Measurements from ENCODE around the gene VPS13A. TPM values are rescaled to one million over a fixed set of nuclear protein-coding genes. Genes with fewer than 3 reads are reported as not detected.

The VPS13A gene
- total and polyA plus RNA-seq, 4 donors: 3.7 to 58.3 (median 19.7) TPM

DNA sequence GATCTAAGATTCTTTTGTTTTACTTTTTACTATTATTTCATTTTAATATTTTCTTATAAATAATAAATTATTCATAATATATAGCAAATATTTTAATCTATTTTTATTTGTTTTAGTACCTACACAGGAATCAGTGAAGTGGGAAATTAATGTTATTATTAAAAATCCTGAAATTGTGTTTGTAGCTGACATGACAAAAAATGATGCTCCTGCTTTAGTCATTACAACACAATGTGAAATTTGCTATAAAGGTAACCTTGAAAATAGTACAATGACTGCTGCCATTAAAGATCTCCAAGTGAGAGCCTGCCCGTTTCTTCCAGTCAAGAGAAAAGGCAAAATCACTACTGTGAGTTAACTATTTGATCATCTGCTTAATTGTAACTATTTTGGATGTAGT, 138.7 kb downstream of the VPS13A start:
- 92 to 96% methylated on average over 1 of the region's 1 CpG for WGBS, 2 donors
- Histone ChIP-seq H3K36me3 (ENCODE audit: control insufficient read depth in 4 of 4, insufficient read depth in 4 of 4, low read length in 4 of 4) (peaks cover 0 to 3% (median 0%) of the 10 kb centered on the region in 4 donors), H3K27ac (ENCODE audit: low read depth in 1 of 2, low read length in 1 of 2) (no peak overlapping the region), H3K4me1 (ENCODE audit: control insufficient read depth in 5 of 5, insufficient read depth in 5 of 5, low read length in 5 of 5) (no peaks in the 10 kb centered on the region), H3K9ac (ENCODE audit: insufficient read depth in 1 of 2, low read length in 2 of 2) (no peak overlapping the region), H3K27me3 (ENCODE audit: control insufficient read depth in 3 of 3, insufficient read depth in 3 of 3, low read length in 2 of 3) (no peaks in the 10 kb centered on the region), H3K4me3 (no peak overlapping the region), H3K9me3 (ENCODE audit: control insufficient read depth in 4 of 4, insufficient read depth in 3 of 4, low read length in 3 of 4) (no peaks in the 10 kb centered on the region)
- ATAC-seq (ENCODE audit: insufficient read depth, low FRiP score): no peak
- DNase-seq: no peak
- TF ChIP-seq, protein P1, sequence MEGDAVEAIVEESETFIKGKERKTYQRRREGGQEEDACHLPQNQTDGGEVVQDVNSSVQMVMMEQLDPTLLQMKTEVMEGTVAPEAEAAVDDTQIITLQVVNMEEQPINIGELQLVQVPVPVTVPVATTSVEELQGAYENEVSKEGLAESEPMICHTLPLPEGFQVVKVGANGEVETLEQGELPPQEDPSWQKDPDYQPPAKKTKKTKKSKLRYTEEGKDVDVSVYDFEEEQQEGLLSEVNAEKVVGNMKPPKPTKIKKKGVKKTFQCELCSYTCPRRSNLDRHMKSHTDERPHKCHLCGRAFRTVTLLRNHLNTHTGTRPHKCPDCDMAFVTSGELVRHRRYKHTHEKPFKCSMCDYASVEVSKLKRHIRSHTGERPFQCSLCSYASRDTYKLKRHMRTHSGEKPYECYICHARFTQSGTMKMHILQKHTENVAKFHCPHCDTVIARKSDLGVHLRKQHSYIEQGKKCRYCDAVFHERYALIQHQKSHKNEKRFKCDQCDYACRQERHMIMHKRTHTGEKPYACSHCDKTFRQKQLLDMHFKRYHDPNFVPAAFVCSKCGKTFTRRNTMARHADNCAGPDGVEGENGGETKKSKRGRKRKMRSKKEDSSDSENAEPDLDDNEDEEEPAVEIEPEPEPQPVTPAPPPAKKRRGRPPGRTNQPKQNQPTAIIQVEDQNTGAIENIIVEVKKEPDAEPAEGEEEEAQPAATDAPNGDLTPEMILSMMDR (IDR thresholded peaks at IDR 0.05; ENCODE audit: control extremely low read depth, extremely low read depth): no peak

- ATAC-seq (ENCODE audit: insufficient read depth, low FRiP score): no peak
- Histone ChIP-seq H3K36me3 (ENCODE audit: control insufficient read depth in 4 of 4, insufficient read depth in 4 of 4, low read length in 4 of 4) (peaks cover 0 to 11% (median under 1%) of the 10 kb centered on the region in 4 donors), H3K9me3 (ENCODE audit: control insufficient read depth in 4 of 4, insufficient read depth in 3 of 4, low read length in 3 of 4) (no peaks in the 10 kb centered on the region), H3K27ac (ENCODE audit: low read depth in 1 of 2, low read length in 1 of 2) (no peak overlapping the region), H3K4me3 (no peak overlapping the region), H3K4me1 (ENCODE audit: control insufficient read depth in 5 of 5, insufficient read depth in 5 of 5, low read length in 5 of 5) (no peaks in the 10 kb centered on the region), H3K9ac (ENCODE audit: insufficient read depth in 1 of 2, low read length in 2 of 2) (no peak overlapping the region), H3K27me3 (ENCODE audit: control insufficient read depth in 3 of 3, insufficient read depth in 3 of 3, low read length in 2 of 3) (no peaks in the 10 kb centered on the region)
- TF ChIP-seq, protein P1 (IDR thresholded peaks at IDR 0.05; ENCODE audit: control extremely low read depth, extremely low read depth): no peak
- no peak for DNase-seq
- 96 to 97% methylated on average over 5 of the region's 5 CpGs for WGBS, 2 donors
Measured at GRCh38 chr9:77325058-77325457, 147.7 kb downstream of the VPS13A start.

DNA sequence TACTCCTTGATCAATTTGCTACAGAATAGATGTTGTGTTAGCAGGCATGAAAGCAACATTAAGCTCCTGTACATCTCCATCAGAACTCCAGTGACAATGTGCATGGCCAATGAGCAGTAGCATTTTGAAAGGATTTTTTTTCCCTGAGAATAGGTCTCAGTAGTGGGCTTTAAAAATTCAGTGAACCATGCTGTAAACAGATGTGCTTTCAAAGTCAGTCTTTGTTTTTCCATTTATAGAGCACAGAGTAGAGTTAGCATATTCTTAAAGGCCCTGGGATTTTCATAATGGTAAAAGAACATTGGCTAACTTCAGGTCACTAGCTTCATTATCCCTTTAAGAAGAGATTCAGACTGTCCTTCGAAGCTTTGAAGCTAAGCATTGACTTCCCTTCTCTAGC, 150.8 kb downstream of the VPS13A start:
- no peak overlapping the region for H3K9ac ChIP-seq (ENCODE audit: insufficient read depth in 1 of 2, low read length in 2 of 2)
- no peak overlapping the region for H3K4me3 ChIP-seq
- H3K27ac ChIP-seq (ENCODE audit: low read depth in 1 of 2, low read length in 1 of 2): no peak overlapping the region
- 91 to 100% methylated on average over 1 of the region's 1 CpG for WGBS, 2 donors
- no peaks in the 10 kb centered on the region for H3K27me3 ChIP-seq (ENCODE audit: control insufficient read depth in 3 of 3, insufficient read depth in 3 of 3, low read length in 2 of 3)
- TF ChIP-seq, protein P1 (IDR thresholded peaks at IDR 0.05; ENCODE audit: control extremely low read depth, extremely low read depth): no peak
- no peak for DNase-seq
- H3K9me3 ChIP-seq (ENCODE audit: control insufficient read depth in 4 of 4, insufficient read depth in 3 of 4, low read length in 3 of 4): no peaks in the 10 kb centered on the region
- no peaks in the 10 kb centered on the region for H3K4me1 ChIP-seq (ENCODE audit: control insufficient read depth in 5 of 5, insufficient read depth in 5 of 5, low read length in 5 of 5)
- ATAC-seq (ENCODE audit: insufficient read depth, low FRiP score): no peak
- H3K36me3 ChIP-seq (ENCODE audit: control insufficient read depth in 4 of 4, insufficient read depth in 4 of 4, low read length in 4 of 4): peaks cover 0 to 11% (median under 1%) of the 10 kb centered on the region in 4 donors

DNA sequence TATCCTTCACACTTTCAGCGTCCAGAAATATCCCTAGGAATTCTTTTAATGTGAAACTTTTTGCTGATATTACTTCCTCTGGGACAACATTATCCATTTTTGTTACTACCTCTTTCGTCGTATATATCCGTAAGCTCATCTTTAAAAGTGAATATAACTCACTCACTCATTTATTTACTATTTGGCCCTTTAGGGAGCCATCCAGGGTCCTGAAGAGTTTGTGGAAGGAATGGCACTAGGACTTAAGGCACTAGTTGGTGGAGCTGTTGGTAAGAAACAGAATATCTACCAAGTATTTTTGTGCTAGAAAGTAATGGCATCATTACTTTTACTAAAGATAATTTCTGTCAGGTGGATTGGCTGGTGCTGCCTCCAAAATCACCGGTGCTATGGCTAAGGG, 192.7 kb downstream of the VPS13A start:
- TF ChIP-seq, protein P1 (IDR thresholded peaks at IDR 0.05; ENCODE audit: control extremely low read depth, extremely low read depth): no peak
- Histone ChIP-seq H3K4me1 (ENCODE audit: control insufficient read depth in 5 of 5, insufficient read depth in 5 of 5, low read length in 5 of 5) (no peaks in the 10 kb centered on the region), H3K9me3 (ENCODE audit: control insufficient read depth in 4 of 4, insufficient read depth in 3 of 4, low read length in 3 of 4) (no peaks in the 10 kb centered on the region), H3K36me3 (ENCODE audit: control insufficient read depth in 4 of 4, insufficient read depth in 4 of 4, low read length in 4 of 4) (peaks cover 0 to 11% (median 3%) of the 10 kb centered on the region in 4 donors), H3K27ac (ENCODE audit: low read depth in 1 of 2, low read length in 1 of 2) (no peak overlapping the region), H3K4me3 (no peak overlapping the region), H3K9ac (ENCODE audit: insufficient read depth in 1 of 2, low read length in 2 of 2) (no peak overlapping the region), H3K27me3 (ENCODE audit: control insufficient read depth in 3 of 3, insufficient read depth in 3 of 3, low read length in 2 of 3) (no peaks in the 10 kb centered on the region)
- ATAC-seq (ENCODE audit: insufficient read depth, low FRiP score) (no peak), DNase-seq (no peak)
- 95 to 97% methylated on average over 5 of the region's 5 CpGs for WGBS, 2 donors

All from lung (tissue), 12 donors.